Esophagus muscularis mucosa (tissue), 4 donors: Measurements from ENCODE around the gene MRPS27. TPM values are rescaled to one million over a fixed set of nuclear protein-coding genes. Genes with fewer than 3 reads are reported as not detected.

Source experiments
- DNase-seq: peaks from one replicate; pipeline ENCODE4 v3.0.0-alpha.2; 2017; ENCODE audit errors: extremely low spot score
- H3K27ac ChIP-seq, 4 donors: fragments of 200-600 bp; sonication (generic); replicated peaks in 1 of 4; 1 replicate in 3 of 4; 2 replicates in 1 of 4; pipeline ENCODE4 v1.5.1; 2016 to 2019; ENCODE audit warnings: mild to moderate bottlenecking in 1 of 4
- H3K27me3 ChIP-seq, 4 donors: fragments of 200-600 bp; sonication (generic); one replicate each; pipeline versions ENCODE4 v1.5.1 to v1.6.0; 2016 to 2019
- H3K36me3 ChIP-seq, 4 donors: fragments of 200-600 bp; sonication (generic); one replicate each; pipeline ENCODE4 v1.5.1; 2016 to 2019
- H3K4me1 ChIP-seq, 4 donors: fragments of 200-600 bp; sonication (generic); one replicate each; pipeline ENCODE4 v1.5.1; 2016 to 2019
- H3K4me3 ChIP-seq, 4 donors: fragments of 200-600 bp; sonication (generic); 1 replicate in 2 of 4; 2 replicates in 2 of 4; pipeline ENCODE4 v1.5.1; 2016 to 2019; ENCODE audit warnings: mild to moderate bottlenecking in 4 of 4, moderate library complexity in 1 of 4
- H3K9me3 ChIP-seq, 4 donors: fragments of 200-600 bp; sonication (generic); 1 replicate in 3 of 4; 2 replicates in 1 of 4; pipeline ENCODE4 v1.5.1; 2016 to 2019
- CTCF ChIP-seq, 3 experiments: fragments of 200-600 bp in 2 of 3; fragments of 450-650 bp in 1 of 3; sonication (generic) in 2 of 3; IDR thresholded peaks; one replicate each; pipeline ENCODE4 v1.5.1; 2017 to 2019; ENCODE audit warnings: antibody characterized with exemption in 3 of 3, mild to moderate bottlenecking in 2 of 3, moderate library complexity in 1 of 3
- EP300 ChIP-seq: sonication (generic); formaldehyde crosslinking; IDR thresholded peaks from one replicate; pipeline ENCODE4 v1.6.1; 2017; ENCODE audit warnings: antibody characterized with exemption
- POLR2A ChIP-seq: fragments of 450-650 bp; IDR thresholded peaks from one replicate; pipeline ENCODE4 v1.6.1; 2017; ENCODE audit warnings: antibody characterized with exemption, moderate library complexity, mild to moderate bottlenecking, low read depth
- POLR2AphosphoS5 ChIP-seq, 2 donors: sonication (generic); formaldehyde crosslinking; IDR thresholded peaks; one replicate each; pipeline ENCODE4 v1.6.1; 2017; ENCODE audit warnings: antibody characterized with exemption in 2 of 2
- WGBS: methylation state at CpG from one replicate; pipeline ENCODE4 v1.1.5; 2018; 5-methylcytosine and 5-hydroxymethylcytosine counted together
- intact Hi-C: fragments of 100-400 bp; cut with DNase I; formaldehyde crosslinking; loops from one replicate; pipeline ENCODE4 v1.15.1; 2023
- total RNA-seq, 4 donors: library from RNA; depleted of rRNA; stranded (reverse); fragments of >200 nt; gene quantifications; one replicate each; pipeline versions ENCODE4 v1.1.0 to v1.2.1, GENCODE V29; 2016

MRPS27 gene
- total RNA-seq, 4 donors from 2014 or later = 38.6 to 53.5 (median 45.7) TPM

GRCh38 chr5:72199681-72200080, 120.4 kb downstream of the MRPS27 start:
- Histone ChIP-seq H3K4me3 (no peak overlapping the region), H3K27me3 (no peaks in the 10 kb centered on the region), H3K4me1 (peaks cover 0 to 19% (median 7%) of the 10 kb centered on the region in 4 donors), H3K36me3 (peaks cover 43 to 90% (median 75%) of the 10 kb centered on the region in 4 donors), H3K27ac (no peak overlapping the region), H3K9me3 (no peaks in the 10 kb centered on the region)
- WGBS = 98% methylated on average over 11 of the region's 15 CpGs
- intact Hi-C loops = no loop called here
- no peak for DNase-seq
- TF ChIP-seq CTCF (IDR thresholded peaks at IDR 0.05) = no peak
- no peak for TF ChIP-seq POLR2AphosphoS5 (IDR thresholded peaks at IDR 0.05)
- no peak for TF ChIP-seq POLR2A
- no peak for TF ChIP-seq EP300

DNA sequence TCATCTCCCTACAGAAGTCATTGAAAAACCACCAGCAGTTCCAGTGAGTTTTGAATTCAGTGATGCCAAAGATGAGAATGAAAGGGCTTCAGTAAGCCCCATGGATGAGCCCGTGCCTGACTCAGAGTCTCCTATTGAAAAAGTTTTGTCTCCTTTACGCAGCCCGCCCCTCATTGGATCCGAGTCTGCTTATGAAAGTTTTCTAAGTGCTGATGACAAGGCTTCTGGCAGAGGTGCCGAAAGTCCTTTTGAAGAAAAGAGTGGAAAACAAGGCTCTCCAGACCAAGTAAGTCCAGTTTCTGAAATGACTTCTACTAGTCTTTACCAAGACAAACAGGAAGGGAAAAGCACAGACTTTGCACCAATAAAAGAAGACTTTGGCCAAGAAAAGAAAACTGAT, 122.6 kb downstream of the MRPS27 start:
- no peak for TF ChIP-seq POLR2A
- no peak for TF ChIP-seq POLR2AphosphoS5 (IDR thresholded peaks at IDR 0.05)
- TF ChIP-seq CTCF (IDR thresholded peaks at IDR 0.05) = no peak
- TF ChIP-seq EP300 = no peak
- WGBS = 98% methylated on average over 5 of the region's 5 CpGs
- H3K36me3 ChIP-seq = peaks cover 41 to 88% (median 71%) of the 10 kb centered on the region in 4 donors
- intact Hi-C loops = no loop called here
- no peak for DNase-seq
- no peak overlapping the region for H3K4me3 ChIP-seq
- H3K27ac ChIP-seq = no peak overlapping the region
- H3K27me3 ChIP-seq = no peaks in the 10 kb centered on the region
- H3K4me1 ChIP-seq = peaks cover 0 to 11% (median 8%) of the 10 kb centered on the region in 4 donors
- no peaks in the 10 kb centered on the region for H3K9me3 ChIP-seq

- no peak overlapping the region for H3K4me3 ChIP-seq
- TF ChIP-seq EP300 = no peak
- TF ChIP-seq POLR2AphosphoS5 (IDR thresholded peaks at IDR 0.05) = no peak
- no peak for TF ChIP-seq POLR2A
- TF ChIP-seq CTCF (IDR thresholded peaks at IDR 0.05) = no peak
- peaks cover 0 to 18% (median 11%) of the 10 kb centered on the region in 4 donors for H3K4me1 ChIP-seq
- WGBS = 94% methylated on average over 10 of the region's 10 CpGs
- DNase-seq = no peak
- no peaks in the 10 kb centered on the region for H3K9me3 ChIP-seq
- no peak overlapping the region for H3K27ac ChIP-seq
- H3K27me3 ChIP-seq = no peaks in the 10 kb centered on the region
- intact Hi-C loops = no loop called here
- H3K36me3 ChIP-seq = peaks cover 37 to 84% (median 69%) of the 10 kb centered on the region in 4 donors
Measured at GRCh38 chr5:72195581-72195980, 124.5 kb downstream of the MRPS27 start.

DNA sequence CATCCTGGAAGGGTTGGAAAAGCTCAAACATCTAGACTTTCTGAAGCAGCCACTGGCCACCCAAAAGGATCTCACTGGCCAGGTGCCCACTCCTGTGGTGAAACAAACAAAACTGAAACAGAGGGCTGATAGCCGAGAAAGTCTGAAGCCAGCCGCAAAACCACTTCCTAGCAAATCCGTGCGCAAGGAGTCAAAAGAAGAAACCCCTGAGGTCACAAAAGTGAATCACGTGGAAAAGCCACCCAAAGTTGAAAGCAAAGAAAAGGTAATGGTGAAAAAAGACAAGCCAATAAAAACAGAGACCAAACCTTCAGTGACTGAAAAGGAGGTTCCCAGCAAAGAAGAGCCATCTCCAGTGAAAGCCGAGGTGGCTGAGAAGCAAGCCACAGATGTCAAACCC, 125.2 kb downstream of the MRPS27 start:
- Histone ChIP-seq H3K27me3 (no peaks in the 10 kb centered on the region), H3K4me3 (no peak overlapping the region), H3K9me3 (no peaks in the 10 kb centered on the region), H3K27ac (no peak overlapping the region), H3K4me1 (peaks cover 0 to 21% (median 11%) of the 10 kb centered on the region in 4 donors), H3K36me3 (peaks cover 29 to 77% (median 62%) of the 10 kb centered on the region in 4 donors)
- 93% methylated on average over 6 of the region's 6 CpGs for WGBS
- intact Hi-C loops = no loop called here
- no peak for DNase-seq
- TF ChIP-seq POLR2AphosphoS5 (IDR thresholded peaks at IDR 0.05) (no peak), EP300 (no peak), CTCF (IDR thresholded peaks at IDR 0.05) (no peak), POLR2A (no peak)

DNA sequence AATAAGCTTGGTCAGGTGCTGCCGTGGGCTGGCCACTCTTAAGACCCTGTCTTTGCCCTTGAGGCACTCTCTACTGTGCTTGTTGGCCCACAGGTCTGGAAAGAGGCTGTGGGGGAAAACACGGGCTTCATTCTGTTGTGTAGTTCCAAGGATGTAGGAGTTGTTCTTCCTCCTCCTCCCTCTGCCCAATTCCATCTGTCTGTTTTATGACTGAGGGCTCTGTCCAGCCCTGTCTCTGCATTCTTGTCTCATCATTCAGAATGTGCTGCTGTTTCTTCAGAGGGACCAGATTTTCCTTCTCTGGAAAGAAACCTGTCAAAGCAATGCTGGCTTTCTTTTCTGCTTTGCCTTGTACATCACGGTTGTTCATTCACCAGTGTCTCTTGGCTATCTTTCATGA, 128.6 kb downstream of the MRPS27 start:
- no peak for DNase-seq
- no peaks in the 10 kb centered on the region for H3K27me3 ChIP-seq
- intact Hi-C loops = no loop called here
- H3K9me3 ChIP-seq = no peaks in the 10 kb centered on the region
- H3K27ac ChIP-seq = no peak overlapping the region
- H3K36me3 ChIP-seq = peaks cover 18 to 70% (median 39%) of the 10 kb centered on the region in 4 donors
- no peak overlapping the region for H3K4me3 ChIP-seq
- WGBS = 79% methylated on average over 3 of the region's 3 CpGs
- TF ChIP-seq EP300 = no peak
- no peak for TF ChIP-seq CTCF (IDR thresholded peaks at IDR 0.05)
- no peak for TF ChIP-seq POLR2AphosphoS5 (IDR thresholded peaks at IDR 0.05)
- no peak for TF ChIP-seq POLR2A
- H3K4me1 ChIP-seq = peaks cover 0 to 35% (median 31%) of the 10 kb centered on the region in 4 donors
